Measurements from ENCODE around the gene HMBS.

DNA sequence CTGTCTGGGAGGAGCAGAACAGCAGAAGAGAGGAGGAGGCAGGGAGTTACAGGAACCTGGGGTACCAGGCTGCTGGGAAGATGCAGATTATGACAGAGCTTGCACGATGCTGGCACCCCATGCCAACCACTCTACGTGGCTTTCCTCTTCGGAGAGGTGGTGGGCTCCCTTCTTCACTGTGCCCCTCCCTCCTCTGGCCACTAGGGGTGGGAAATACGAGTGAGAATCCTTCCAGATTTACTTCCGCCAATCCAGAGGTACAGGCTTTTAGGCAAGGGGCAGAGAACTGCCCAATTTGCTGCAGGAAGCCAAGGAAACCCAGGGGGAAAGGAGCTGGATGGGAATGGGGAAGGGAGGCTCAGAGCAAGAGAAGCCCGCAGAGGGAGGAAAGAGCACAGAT, 40.0 kb upstream of the HMBS start:
- TF ChIP-seq CTCF (conservative IDR thresholded peaks at IDR 0.05; ENCODE audit: low read depth, low read length) (no peak; the same call in 1 of the 2 replicates), EZH2 (IDR thresholded peaks at IDR 0.05; ENCODE audit: low read length, unreplicated experiment) (no peak)
